WERI-Rb-1 (cell line): ENCODE data around the gene TMEM225B.

Experiments used
- DNase-seq: peaks from one replicate; pipeline ENCODE4 v3.0.0-alpha.2; 2020
- H3K27ac ChIP-seq: fragments of 250-450 bp; sonication (Bioruptor Pico); 2 replicates; pipeline ENCODE4 v1.5.1; 2020; ENCODE audit warnings: mild to moderate bottlenecking, moderate library complexity
- H3K27me3 ChIP-seq: fragments of 250-450 bp; sonication (Bioruptor Pico); 2 replicates; pipeline ENCODE4 v1.5.1; 2021; ENCODE audit warnings: mild to moderate bottlenecking, low read depth, moderate library complexity; ENCODE audit not compliant: insufficient read depth, severe bottlenecking
- H3K36me3 ChIP-seq: fragments of 250-450 bp; sonication (Bioruptor Pico); 2 replicates; pipeline ENCODE4 v1.5.1; 2020; ENCODE audit warnings: mild to moderate bottlenecking, moderate library complexity
- H3K4me3 ChIP-seq: 2 replicates; pipeline ENCODE4 v1.5.1; 2011; ENCODE audit warnings: low read depth, mild to moderate bottlenecking, control low read depth, low read length
- H3K9me3 ChIP-seq: fragments of 250-450 bp; sonication (Bioruptor Pico); 2 replicates; pipeline ENCODE4 v1.5.1; 2021; ENCODE audit warnings: mild to moderate bottlenecking, moderate library complexity; ENCODE audit not compliant: severe bottlenecking
- CTCF ChIP-seq: IDR thresholded peaks from 2 replicates; pipeline ENCODE4 v1.5.1; 2011; ENCODE audit warnings: low read depth, mild to moderate bottlenecking, control low read depth, inconsistent platforms, low read length

The TMEM225B gene

GRCh38 chr7:99623702-99624447 lies 25.8 kb downstream of the TMEM225B start:
- H3K4me3 ChIP-seq, result no peak overlapping the region
- no peak for DNase-seq
- H3K9me3 ChIP-seq, result no peaks in the 10 kb centered on the region
- H3K36me3 ChIP-seq, result peaks cover 83% of the 10 kb centered on the region
- TF ChIP-seq CTCF, result no peak
- no peaks in the 10 kb centered on the region for H3K27me3 ChIP-seq
- H3K27ac ChIP-seq, result no peak overlapping the region

GRCh38 chr7:99624484-99624883 lies 26.4 kb downstream of the TMEM225B start:
- Histone ChIP-seq H3K4me3 (no peak overlapping the region), H3K36me3 (peaks cover 83% of the 10 kb centered on the region), H3K27ac (no peak overlapping the region), H3K27me3 (no peaks in the 10 kb centered on the region), H3K9me3 (no peaks in the 10 kb centered on the region)
- TF ChIP-seq CTCF, result no peak
- DNase-seq, result no peak

- DNase-seq, result no peak
- Histone ChIP-seq H3K27ac (no peak overlapping the region), H3K4me3 (no peak overlapping the region), H3K36me3 (peaks cover 83% of the 10 kb centered on the region), H3K9me3 (no peaks in the 10 kb centered on the region), H3K27me3 (no peaks in the 10 kb centered on the region)
- TF ChIP-seq CTCF, result no peak
These were observed 27.3 kb downstream of the TMEM225B start for GRCh38 chr7:99625321-99625720.

- Histone ChIP-seq H3K36me3 (peaks cover 81% of the 10 kb centered on the region), H3K9me3 (no peaks in the 10 kb centered on the region), H3K27me3 (no peaks in the 10 kb centered on the region), H3K27ac (no peak overlapping the region), H3K4me3 (no peak overlapping the region)
- TF ChIP-seq CTCF, result no peak
- no peak for DNase-seq
These were observed 27.9 kb downstream of the TMEM225B start for GRCh38 chr7:99625961-99626360.

- Histone ChIP-seq H3K27me3 (no peaks in the 10 kb centered on the region), H3K4me3 (no peak overlapping the region), H3K27ac (no peak overlapping the region), H3K36me3 (peaks cover 77% of the 10 kb centered on the region), H3K9me3 (no peaks in the 10 kb centered on the region)
- no peak for DNase-seq
- TF ChIP-seq CTCF, result no peak
These were observed 28.6 kb downstream of the TMEM225B start for GRCh38 chr7:99626661-99627060.

GRCh38 chr7:99627513-99627912 lies 29.4 kb downstream of the TMEM225B start:
- no peak for DNase-seq
- Histone ChIP-seq H3K36me3 (peaks cover 72% of the 10 kb centered on the region), H3K27me3 (no peaks in the 10 kb centered on the region), H3K27ac (no peak overlapping the region), H3K9me3 (no peaks in the 10 kb centered on the region), H3K4me3 (no peak overlapping the region)
- no peak for TF ChIP-seq CTCF
